HG03097 (cell line): ENCODE measurements around the gene HSFY1.
"Not testable (repeated sequence)": the region's sequence is repeated elsewhere in the genome, so short reads cannot be mapped to it uniquely, and the experiment has no call there.

Experiments
- ATAC-seq: cut with Tn5 transposase; IDR thresholded peaks from one replicate; pipeline ENCODE4 v1.9.1; 2021; ENCODE audit not compliant: unreplicated experiment, low FRiP score

The HSFY1 gene, protein sequence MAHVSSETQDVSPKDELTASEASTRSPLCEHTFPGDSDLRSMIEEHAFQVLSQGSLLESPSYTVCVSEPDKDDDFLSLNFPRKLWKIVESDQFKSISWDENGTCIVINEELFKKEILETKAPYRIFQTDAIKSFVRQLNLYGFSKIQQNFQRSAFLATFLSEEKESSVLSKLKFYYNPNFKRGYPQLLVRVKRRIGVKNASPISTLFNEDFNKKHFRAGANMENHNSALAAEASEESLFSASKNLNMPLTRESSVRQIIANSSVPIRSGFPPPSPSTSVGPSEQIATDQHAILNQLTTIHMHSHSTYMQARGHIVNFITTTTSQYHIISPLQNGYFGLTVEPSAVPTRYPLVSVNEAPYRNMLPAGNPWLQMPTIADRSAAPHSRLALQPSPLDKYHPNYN

DNA sequence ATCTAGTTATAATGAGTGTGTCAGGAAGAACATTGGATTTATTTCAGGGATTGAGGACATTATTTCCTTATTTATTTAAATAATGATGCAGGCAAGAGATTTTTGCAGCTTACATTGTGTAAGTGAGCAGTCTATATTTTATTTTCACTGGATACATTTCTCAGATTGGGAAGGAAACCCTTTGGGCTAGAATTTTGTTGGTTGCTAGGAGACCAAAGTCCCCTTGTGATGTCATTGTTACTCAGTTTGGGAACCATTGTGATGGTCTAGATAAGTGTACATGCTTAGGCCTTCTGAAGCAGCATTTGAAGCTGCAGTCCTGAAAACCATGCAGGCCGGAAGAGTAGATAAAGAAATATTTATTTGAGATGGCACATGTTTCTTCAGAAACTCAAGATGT lies at the start of gene HSFY1:
Gene HSFY1, plus strand, starts transcription at position 301 of the 400 bp plus-strand sequence. Its CDS starts 68 bp downstream, at position 369.
- ATAC-seq = not testable (repeated sequence)

DNA sequence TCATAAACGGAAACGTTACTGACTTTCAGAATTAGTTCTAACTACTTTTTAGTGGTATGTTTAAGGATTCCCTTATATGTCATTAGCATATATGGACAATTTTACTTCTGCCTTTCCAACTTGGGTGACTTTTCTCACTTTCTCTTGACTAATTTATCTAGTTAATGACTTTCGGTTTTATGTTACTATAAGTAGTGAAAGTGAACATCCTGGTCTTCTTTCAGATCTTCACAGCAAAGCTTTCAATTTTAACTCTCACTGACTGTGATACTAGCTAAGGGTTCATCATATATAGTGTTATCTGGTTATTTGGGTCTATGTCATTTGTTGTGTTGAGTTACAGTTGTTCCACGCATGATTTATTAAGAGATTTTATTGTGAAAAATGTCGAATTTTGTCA lies 42.3 kb upstream of the HSFY1 start:
- ATAC-seq = not testable (repeated sequence)

DNA sequence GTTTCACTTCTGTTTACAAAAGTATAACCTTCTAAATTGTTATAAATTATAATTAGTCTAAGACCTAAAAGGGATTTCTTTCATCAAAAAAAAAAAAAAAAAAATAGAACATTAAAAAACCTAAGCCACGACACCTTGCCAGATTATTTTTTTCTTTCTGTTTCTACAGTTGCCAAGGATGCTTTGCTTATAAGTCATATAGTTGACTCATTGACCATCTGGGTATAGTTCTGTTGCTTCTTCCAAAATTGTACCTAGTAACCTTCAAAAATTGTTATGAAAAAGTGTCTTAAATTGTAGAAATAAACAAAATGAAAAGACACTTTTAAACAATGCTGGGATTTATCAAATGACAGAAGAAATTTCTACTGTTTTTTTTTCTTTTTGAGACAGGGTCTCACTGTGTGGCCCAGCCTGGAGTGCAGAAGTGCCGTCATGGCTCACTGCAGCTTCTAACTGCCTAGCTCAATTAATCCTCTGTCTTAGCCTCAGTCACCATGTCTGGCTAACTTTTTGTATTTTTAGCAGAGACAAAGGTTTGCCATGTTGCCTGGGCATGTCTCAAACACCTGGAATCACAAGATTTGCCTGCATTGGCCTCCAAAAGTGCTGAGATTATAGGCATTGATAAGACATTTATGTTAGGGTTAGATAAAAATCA lies 15.4 kb upstream of the HSFY1 start:
- not testable (repeated sequence) for ATAC-seq

DNA sequence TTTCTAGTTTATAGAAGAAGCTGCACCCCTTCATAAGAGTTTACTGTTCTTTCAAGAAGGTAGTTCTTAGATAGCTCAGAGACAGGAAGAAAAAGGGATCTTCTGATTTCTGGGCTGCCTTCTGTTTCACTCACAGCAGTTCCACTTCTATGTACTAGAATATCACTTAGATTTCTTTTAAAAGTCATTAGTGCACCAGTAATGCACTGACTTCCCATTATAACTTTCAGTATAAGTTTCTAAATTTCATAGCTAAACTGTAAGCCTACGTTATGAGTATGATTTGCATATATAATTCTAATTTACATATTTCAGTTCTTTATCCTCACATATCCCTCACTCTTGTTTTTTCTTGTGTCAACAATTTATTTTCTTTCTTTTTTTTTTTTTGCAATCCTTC lies 7.6 kb upstream of the HSFY1 start:
- ATAC-seq = not testable (repeated sequence)

DNA sequence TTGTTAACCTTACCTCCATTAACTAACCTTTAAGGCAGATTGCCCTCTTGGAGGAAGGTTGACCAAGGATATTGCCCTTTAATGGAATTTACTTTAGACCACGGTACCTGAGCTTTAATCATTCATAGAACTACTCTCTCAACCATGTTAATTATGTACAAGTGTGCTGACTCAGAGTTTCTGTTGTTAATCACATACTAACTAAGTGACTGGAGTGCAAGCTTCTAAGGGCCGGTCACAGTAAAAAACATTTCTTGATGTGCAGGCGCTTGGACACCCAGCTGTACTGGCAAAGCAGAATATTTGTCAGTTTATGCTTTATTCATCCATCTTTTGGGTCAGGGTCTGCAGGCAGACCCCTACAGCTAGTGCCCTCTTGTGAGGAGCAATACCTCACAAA lies 6.6 kb downstream of the HSFY1 start:
- not testable (repeated sequence) for ATAC-seq

DNA sequence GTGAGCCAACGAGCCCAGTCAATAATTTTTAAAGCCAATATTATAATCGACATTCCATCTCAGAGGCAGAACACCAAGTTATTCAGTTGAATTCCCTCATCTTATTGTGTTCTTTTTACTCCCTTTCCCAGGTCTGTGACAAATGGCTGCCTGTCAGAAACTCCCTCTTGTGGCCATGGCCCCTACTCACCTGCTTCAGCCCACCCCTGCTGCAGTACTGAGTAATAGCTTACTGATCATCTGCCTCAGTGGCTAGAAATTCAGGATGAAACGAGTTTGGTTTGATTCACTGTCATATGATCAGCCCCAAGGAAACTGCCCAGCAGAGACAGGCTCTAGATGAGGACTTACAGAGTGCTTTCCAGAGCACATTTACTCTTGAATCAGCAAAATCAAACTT lies 19.4 kb downstream of the HSFY1 start:
- ATAC-seq = not testable (repeated sequence)
